GM18951 (cell line): Measurements from ENCODE around the gene CALCA.

Source experiments
- POLR2A ChIP-seq: IDR thresholded peaks from 4 replicates; pipeline ENCODE4 v1.6.1; 2011; ENCODE audit warnings: mild to moderate bottlenecking; ENCODE audit not compliant: insufficient read length, insufficient read depth; ENCODE audit errors: extremely low read depth
- in situ Hi-C: fragments of 300-500 bp; cut with MboI; formaldehyde crosslinking; loops from one replicate; pipeline ENCODE4 v1.12.0; 2022; ENCODE audit warnings: low sequenced_read_pairs, mixed read lengths, inconsistent platforms; ENCODE audit not compliant: unreplicated experiment

Gene CALCA

DNA sequence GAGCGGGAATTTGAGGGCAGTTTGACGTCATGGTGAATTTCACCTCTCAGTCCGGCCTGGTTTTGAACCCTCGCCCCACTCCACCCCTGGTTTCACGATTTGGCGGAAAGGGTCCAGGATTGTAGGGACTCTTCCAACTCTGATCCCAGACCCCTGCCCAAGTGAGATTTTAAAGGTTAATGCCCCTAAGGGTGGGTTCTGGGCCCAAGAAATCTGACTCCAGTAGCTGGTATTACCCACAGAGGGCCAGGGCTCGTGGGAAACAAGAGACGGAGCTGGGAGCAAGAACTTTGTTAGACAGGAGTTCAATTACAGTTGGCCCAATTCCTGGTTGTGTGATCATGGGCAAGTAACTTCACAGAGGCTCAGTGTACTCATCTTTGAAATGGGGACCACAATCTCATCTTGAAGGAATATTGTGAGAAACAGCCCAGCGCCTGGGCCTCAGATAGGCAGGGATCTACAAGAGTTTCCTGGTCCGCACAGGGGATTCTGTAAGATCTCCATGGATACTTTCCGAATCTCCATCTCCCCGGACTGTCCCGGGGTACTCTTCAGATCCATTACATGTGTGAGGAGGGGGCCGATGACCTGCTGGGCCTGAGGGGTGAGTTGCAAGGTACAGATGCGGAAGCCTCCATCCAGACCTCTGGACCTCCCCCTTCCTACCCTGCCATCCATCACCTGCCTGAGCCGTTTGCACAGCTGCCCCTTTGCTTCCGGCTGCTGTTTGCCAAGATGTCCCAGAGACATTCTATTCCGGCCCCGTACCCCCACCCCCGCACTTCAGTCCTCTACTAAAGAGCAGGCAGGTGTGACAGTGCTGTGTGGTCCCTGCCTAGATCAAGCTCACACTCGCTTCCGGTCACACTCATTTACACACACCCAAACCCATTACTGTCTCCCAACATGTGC lies 687 bp upstream of the CALCA start:
- in situ Hi-C loops = no loop called here
- no peak for TF ChIP-seq POLR2A

- in situ Hi-C loops = no loop called here
- TF ChIP-seq POLR2A = no peak
Measured at GRCh38 chr11:14969901-14970323, 2.2 kb downstream of the CALCA start.

GRCh38 chr11:14967581-14968243 lies 4.4 kb downstream of the CALCA start:
- in situ Hi-C loops = no loop called here
- TF ChIP-seq POLR2A = no peak

- in situ Hi-C loops = no loop called here
- no peak for TF ChIP-seq POLR2A
Measured at GRCh38 chr11:14956111-14956510, 16.0 kb downstream of the CALCA start.

GRCh38 chr11:14954581-14954980 lies 17.6 kb downstream of the CALCA start:
- in situ Hi-C loops = no loop called here
- no peak for TF ChIP-seq POLR2A

- in situ Hi-C loops = no loop called here
- no peak for TF ChIP-seq POLR2A
Measured at GRCh38 chr11:14953904-14954303, 18.2 kb downstream of the CALCA start.

GRCh38 chr11:14949437-14950147 lies 22.6 kb downstream of the CALCA start:
- no peak for TF ChIP-seq POLR2A
- in situ Hi-C loops = no loop called here

GRCh38 chr11:14942745-14943144 lies 29.4 kb downstream of the CALCA start:
- in situ Hi-C loops = no loop called here
- TF ChIP-seq POLR2A = no peak

- in situ Hi-C loops = no loop called here
- no peak for TF ChIP-seq POLR2A
Measured at GRCh38 chr11:14938936-14939335, 33.2 kb downstream of the CALCA start.

DNA sequence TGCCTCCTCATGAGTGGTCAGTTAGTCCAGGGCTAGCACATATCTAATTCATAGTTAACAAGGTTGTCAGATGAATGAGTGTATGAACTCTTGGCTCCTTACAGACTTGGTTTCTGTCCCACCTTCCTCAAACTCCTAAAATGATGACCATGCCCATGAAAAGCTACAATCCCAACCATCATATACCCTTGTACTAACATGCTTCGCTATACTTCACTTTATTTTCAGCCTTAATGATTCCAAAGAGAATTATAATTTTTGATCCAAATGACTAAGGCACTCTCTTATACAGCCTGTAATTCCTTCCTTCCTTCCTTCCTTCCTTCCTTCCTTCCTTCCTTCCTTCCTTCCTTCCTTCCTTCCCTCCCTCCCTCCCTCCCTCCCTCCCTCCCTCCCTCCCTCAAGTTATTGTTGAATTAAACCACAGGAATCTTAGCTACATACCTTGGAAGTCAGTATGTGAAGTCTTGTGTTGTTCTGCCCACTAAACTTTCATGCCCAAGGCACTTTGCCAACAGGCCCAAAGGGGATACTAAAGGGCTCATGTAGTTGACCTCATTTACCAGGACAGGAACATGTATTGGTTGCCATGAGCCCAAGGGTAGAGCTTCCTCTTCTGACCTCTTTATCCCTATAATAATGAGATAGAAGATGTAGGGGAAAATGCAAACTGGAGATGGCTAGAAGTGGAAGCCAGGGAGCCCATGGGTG lies 37.4 kb downstream of the CALCA start:
- in situ Hi-C loops = no loop called here
- TF ChIP-seq POLR2A = no peak

- no peak for TF ChIP-seq POLR2A
- in situ Hi-C loops = no loop called here
Measured at GRCh38 chr11:14932447-14932846, 39.7 kb downstream of the CALCA start.

- in situ Hi-C loops = no loop called here
- TF ChIP-seq POLR2A = no peak
Measured at GRCh38 chr11:14930369-14930768, 41.8 kb downstream of the CALCA start.

GRCh38 chr11:14927146-14927545 lies 45.0 kb downstream of the CALCA start:
- in situ Hi-C loops = no loop called here
- TF ChIP-seq POLR2A = no peak
